ENCODE data around the gene EME2.

Gene EME2

GRCh38 chr16:1757714-1758461 is 14.7 kb upstream of the EME2 start:
- H3K4me3 Mint-ChIP-seq, result no peak overlapping the region
- H3K9me3 Mint-ChIP-seq, result no peaks in the 10 kb centered on the region
- H3K27ac Mint-ChIP-seq, result no peak overlapping the region
- peaks cover 3% of the 10 kb centered on the region for H3K4me1 Mint-ChIP-seq (ENCODE audit: low read depth)
- no peaks in the 10 kb centered on the region for H3K27me3 Mint-ChIP-seq
- peaks cover 14% of the 10 kb centered on the region for H3K36me3 Mint-ChIP-seq (ENCODE audit: low read depth)

- Mint-ChIP-seq H3K4me1 (ENCODE audit: low read depth) (peaks cover 3% of the 10 kb centered on the region), H3K9me3 (no peaks in the 10 kb centered on the region), H3K27me3 (no peaks in the 10 kb centered on the region), H3K36me3 (ENCODE audit: low read depth) (peaks cover 12% of the 10 kb centered on the region), H3K27ac (no peak overlapping the region), H3K4me3 (no peak overlapping the region)
Observed at GRCh38 chr16:1758923-1759322, 13.7 kb upstream of the EME2 start.

- Mint-ChIP-seq H3K27ac (no peak overlapping the region), H3K9me3 (no peaks in the 10 kb centered on the region), H3K27me3 (no peaks in the 10 kb centered on the region), H3K4me1 (ENCODE audit: low read depth) (peaks cover 3% of the 10 kb centered on the region), H3K4me3 (no peak overlapping the region), H3K36me3 (ENCODE audit: low read depth) (peaks cover 12% of the 10 kb centered on the region)
Observed at GRCh38 chr16:1759511-1759910, 13.1 kb upstream of the EME2 start.

GRCh38 chr16:1760911-1761310 is 11.7 kb upstream of the EME2 start:
- Mint-ChIP-seq H3K36me3 (ENCODE audit: low read depth) (peaks cover 4% of the 10 kb centered on the region), H3K4me3 (no peak overlapping the region), H3K27ac (no peak overlapping the region), H3K27me3 (no peaks in the 10 kb centered on the region), H3K4me1 (ENCODE audit: low read depth) (peaks cover 3% of the 10 kb centered on the region), H3K9me3 (no peaks in the 10 kb centered on the region)

- Mint-ChIP-seq H3K4me1 (ENCODE audit: low read depth) (peaks cover 1% of the 10 kb centered on the region), H3K27ac (no peak overlapping the region), H3K9me3 (no peaks in the 10 kb centered on the region), H3K36me3 (ENCODE audit: low read depth) (peaks cover 4% of the 10 kb centered on the region), H3K27me3 (no peaks in the 10 kb centered on the region), H3K4me3 (no peak overlapping the region)
Observed at GRCh38 chr16:1761751-1762150, 10.9 kb upstream of the EME2 start.

GRCh38 chr16:1762196-1762878 is 10.3 kb upstream of the EME2 start:
- Mint-ChIP-seq H3K36me3 (ENCODE audit: low read depth) (peaks cover 8% of the 10 kb centered on the region), H3K4me1 (ENCODE audit: low read depth) (no peaks in the 10 kb centered on the region), H3K9me3 (no peaks in the 10 kb centered on the region), H3K27ac (no peak overlapping the region), H3K4me3 (no peak overlapping the region), H3K27me3 (no peaks in the 10 kb centered on the region)

GRCh38 chr16:1762879-1763520 is 9.6 kb upstream of the EME2 start:
- peaks cover 9% of the 10 kb centered on the region for H3K36me3 Mint-ChIP-seq (ENCODE audit: low read depth)

GRCh38 chr16:1763521-1764511 is 8.8 kb upstream of the EME2 start:
- H3K36me3 Mint-ChIP-seq (ENCODE audit: low read depth), result peaks cover 11% of the 10 kb centered on the region
- H3K9me3 Mint-ChIP-seq, result no peaks in the 10 kb centered on the region
- H3K27me3 Mint-ChIP-seq, result no peaks in the 10 kb centered on the region
- H3K4me3 Mint-ChIP-seq, result no peak overlapping the region
- H3K27ac Mint-ChIP-seq, result no peak overlapping the region
- no peaks in the 10 kb centered on the region for H3K4me1 Mint-ChIP-seq (ENCODE audit: low read depth)

More at GRCh38 chr16:1762879-1763520, 9.6 kb upstream of the EME2 start:
- Mint-ChIP-seq H3K4me1 (ENCODE audit: low read depth) (no peaks in the 10 kb centered on the region), H3K27me3 (no peaks in the 10 kb centered on the region), H3K9me3 (no peaks in the 10 kb centered on the region), H3K4me3 (no peak overlapping the region), H3K27ac (no peak overlapping the region)

- Mint-ChIP-seq H3K36me3 (ENCODE audit: low read depth) (peaks cover 11% of the 10 kb centered on the region), H3K4me3 (no peak overlapping the region), H3K27me3 (no peaks in the 10 kb centered on the region), H3K27ac (no peak overlapping the region), H3K9me3 (no peaks in the 10 kb centered on the region), H3K4me1 (ENCODE audit: low read depth) (peaks cover under 1% of the 10 kb centered on the region)
Observed at GRCh38 chr16:1764971-1765370, 7.6 kb upstream of the EME2 start.

GRCh38 chr16:1765826-1766225 is 6.8 kb upstream of the EME2 start:
- Mint-ChIP-seq H3K36me3 (ENCODE audit: low read depth) (peaks cover 11% of the 10 kb centered on the region), H3K4me3 (no peak overlapping the region), H3K4me1 (ENCODE audit: low read depth) (peaks cover 4% of the 10 kb centered on the region), H3K27me3 (no peaks in the 10 kb centered on the region), H3K9me3 (no peaks in the 10 kb centered on the region), H3K27ac (no peak overlapping the region)

GRCh38 chr16:1766231-1766630 is 6.4 kb upstream of the EME2 start:
- Mint-ChIP-seq H3K4me1 (ENCODE audit: low read depth) (peaks cover 4% of the 10 kb centered on the region), H3K4me3 (no peak overlapping the region), H3K9me3 (no peaks in the 10 kb centered on the region), H3K27me3 (no peaks in the 10 kb centered on the region), H3K27ac (no peak overlapping the region), H3K36me3 (ENCODE audit: low read depth) (peaks cover 9% of the 10 kb centered on the region)

- Mint-ChIP-seq H3K27me3 (no peaks in the 10 kb centered on the region), H3K27ac (no peak overlapping the region), H3K9me3 (no peaks in the 10 kb centered on the region), H3K4me3 (no peak overlapping the region), H3K36me3 (ENCODE audit: low read depth) (peaks cover 8% of the 10 kb centered on the region), H3K4me1 (ENCODE audit: low read depth) (peaks cover 4% of the 10 kb centered on the region)
Observed at GRCh38 chr16:1766701-1767100, 5.9 kb upstream of the EME2 start.

GRCh38 chr16:1767116-1767994 is 5.3 kb upstream of the EME2 start:
- Mint-ChIP-seq H3K4me1 (ENCODE audit: low read depth) (peaks cover 10% of the 10 kb centered on the region), H3K9me3 (no peaks in the 10 kb centered on the region), H3K4me3 (no peak overlapping the region), H3K27ac (no peak overlapping the region), H3K27me3 (no peaks in the 10 kb centered on the region), H3K36me3 (ENCODE audit: low read depth) (peaks cover 15% of the 10 kb centered on the region)

Data from stimulated activated naive CD8-positive, alpha-beta T cell treated with anti-CD3 and anti-CD28 coated beads, Interleukin-15, Interleukin-2, amounts not matched to agents 100 ng/mL and 50 ng/mL, for 24 hours (primary cell).